Activated T-helper 17 cell treated with anti-CD3 and anti-CD28 coated beads, Interleukin-2, amount 50 U/mL, for 72 hours (primary cell): Measurements from ENCODE around the gene TAF7L. TPM values are rescaled to one million over a fixed set of nuclear protein-coding genes. Genes with fewer than 3 reads are reported as not detected.
"Not testable (repeated sequence)": the region's sequence is repeated elsewhere in the genome, so short reads cannot be mapped to it uniquely, and the experiment has no call there.

Experiments used
- ATAC-seq: fragments of 150-1000 bp; cut with Tn5 transposase; replicated peaks from 2 replicates; pipeline ENCODE4 v1.10.0; 2021; ENCODE audit warnings: mild to moderate bottlenecking, moderate library complexity
- H3K27ac Mint-ChIP-seq: one replicate; pipeline ENCODE4 v1.8.0; 2022; ENCODE audit warnings: mixed read lengths
- H3K27me3 Mint-ChIP-seq: one replicate; pipeline ENCODE4 v1.8.0; 2022; ENCODE audit warnings: mixed read lengths
- H3K36me3 Mint-ChIP-seq: one replicate; pipeline ENCODE4 v1.8.0; 2022; ENCODE audit warnings: low read depth, mild to moderate bottlenecking, mixed read lengths
- H3K4me1 Mint-ChIP-seq: one replicate; pipeline ENCODE4 v1.8.0; 2022; ENCODE audit warnings: mixed read lengths
- H3K4me3 Mint-ChIP-seq: one replicate; pipeline ENCODE4 v1.8.0; 2022; ENCODE audit warnings: mild to moderate bottlenecking, mixed read lengths
- H3K9me3 Mint-ChIP-seq: one replicate; pipeline ENCODE4 v1.8.0; 2022; ENCODE audit warnings: mixed read lengths
- total RNA-seq, 2 donors: library from RNA; stranded (reverse); gene quantifications; one replicate each; pipeline ENCODE4 v1.2.3, GENCODE V29; 2022

Gene TAF7L, protein sequence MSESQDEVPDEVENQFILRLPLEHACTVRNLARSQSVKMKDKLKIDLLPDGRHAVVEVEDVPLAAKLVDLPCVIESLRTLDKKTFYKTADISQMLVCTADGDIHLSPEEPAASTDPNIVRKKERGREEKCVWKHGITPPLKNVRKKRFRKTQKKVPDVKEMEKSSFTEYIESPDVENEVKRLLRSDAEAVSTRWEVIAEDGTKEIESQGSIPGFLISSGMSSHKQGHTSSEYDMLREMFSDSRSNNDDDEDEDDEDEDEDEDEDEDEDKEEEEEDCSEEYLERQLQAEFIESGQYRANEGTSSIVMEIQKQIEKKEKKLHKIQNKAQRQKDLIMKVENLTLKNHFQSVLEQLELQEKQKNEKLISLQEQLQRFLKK
- under 1 TPM in 1 of 2 donors, not detected in 1; 0.11 TPM for total RNA-seq

DNA sequence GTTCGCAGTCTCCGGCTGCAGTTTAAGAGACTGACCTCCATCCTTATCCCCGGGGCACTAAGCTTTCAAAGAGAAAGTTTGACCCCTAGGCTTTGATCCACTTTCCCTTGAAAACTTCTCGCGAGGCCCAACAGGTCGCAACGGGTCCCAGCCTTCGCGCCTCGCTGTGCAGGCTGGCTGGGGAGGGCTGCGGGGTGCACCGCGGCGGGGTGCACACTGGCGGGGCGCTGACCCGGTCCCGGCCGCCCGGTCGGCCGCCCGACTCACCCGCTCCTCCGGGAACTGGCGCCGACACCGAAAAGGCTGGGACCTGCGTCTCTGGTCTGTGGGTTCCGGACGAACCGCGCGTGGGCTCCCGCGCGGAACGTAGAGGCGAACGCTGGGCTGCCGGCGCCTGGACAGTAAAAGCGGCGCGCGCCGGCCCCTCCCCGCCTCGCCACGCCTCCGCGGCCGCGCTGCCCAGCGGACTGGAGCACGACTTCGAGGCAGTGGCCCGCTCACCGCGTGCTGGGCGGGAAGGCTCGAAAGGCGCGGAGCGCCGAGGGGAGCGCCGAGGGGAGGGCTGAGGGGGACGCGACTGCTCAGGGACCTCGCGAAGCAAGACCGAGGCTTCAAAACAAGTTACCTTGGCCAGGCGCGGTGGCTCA lies at the start of gene TAF7L:
TAF7L (minus strand) TSS at position 378 of the 647 bp plus-strand sequence. CDS start 3,791 bp downstream, outside the sequence.
- Mint-ChIP-seq H3K27ac (no peak within 1 kb of the TSS), H3K36me3 (no peaks in the 10 kb centered on the region), H3K9me3 (no peaks in the 10 kb centered on the region), H3K4me3 (no peak within 1 kb of the TSS), H3K27me3 (no peaks in the 10 kb centered on the region), H3K4me1 (no peaks in the 10 kb centered on the region)
- no peak for ATAC-seq

DNA sequence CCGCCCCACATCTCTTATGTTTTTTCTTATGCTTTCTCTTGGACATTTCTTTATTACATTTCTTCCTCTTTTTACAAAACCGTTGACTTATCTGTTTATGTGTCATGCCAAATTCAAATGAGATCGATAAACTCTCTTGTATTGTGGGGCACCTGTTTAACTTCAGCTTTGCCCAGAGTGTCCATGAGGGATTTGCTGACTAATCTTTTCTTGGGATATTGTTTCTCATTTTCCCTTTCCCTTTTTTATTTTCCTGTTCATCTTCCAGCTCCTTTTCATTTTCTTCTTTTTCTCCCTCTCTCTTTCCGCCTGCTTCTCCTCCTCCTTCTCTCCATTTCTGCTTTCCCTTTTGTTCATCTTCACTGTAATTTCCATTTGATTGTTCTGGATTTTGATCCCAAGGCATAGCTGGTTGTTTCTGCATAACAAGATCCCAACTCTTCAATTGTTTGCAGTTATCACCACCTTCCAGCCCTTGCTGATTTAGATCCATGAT lies 46.7 kb upstream of the TAF7L start:
- Mint-ChIP-seq H3K36me3 (peaks cover 9% of the 10 kb centered on the region), H3K27ac (no peak overlapping the region), H3K27me3 (no peaks in the 10 kb centered on the region), H3K9me3 (no peaks in the 10 kb centered on the region), H3K4me3 (no peak overlapping the region), H3K4me1 (no peaks in the 10 kb centered on the region)
- no peak for ATAC-seq

DNA sequence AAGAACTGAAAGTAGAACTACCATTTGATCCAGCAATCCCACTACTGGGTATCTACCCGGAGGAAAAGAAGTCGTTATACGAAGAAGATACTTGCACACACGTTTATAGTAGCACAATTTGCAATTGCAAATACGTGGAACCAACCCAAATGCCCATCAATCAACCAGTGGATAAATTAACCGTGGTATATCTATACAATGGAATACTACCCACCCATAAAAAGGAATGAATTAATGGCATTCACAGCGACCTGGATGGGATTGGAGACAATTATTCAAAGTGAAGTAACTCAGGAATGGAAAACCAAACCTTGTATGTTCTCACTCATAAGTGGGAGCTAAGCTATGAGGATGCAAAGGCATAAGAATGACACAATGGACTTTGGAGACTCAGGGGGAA lies 43.2 kb upstream of the TAF7L start:
- H3K36me3 Mint-ChIP-seq, ATAC-seq, H3K27ac Mint-ChIP-seq, H3K27me3 Mint-ChIP-seq, H3K9me3 Mint-ChIP-seq, H3K4me1 Mint-ChIP-seq, H3K4me3 Mint-ChIP-seq: not testable (repeated sequence)

DNA sequence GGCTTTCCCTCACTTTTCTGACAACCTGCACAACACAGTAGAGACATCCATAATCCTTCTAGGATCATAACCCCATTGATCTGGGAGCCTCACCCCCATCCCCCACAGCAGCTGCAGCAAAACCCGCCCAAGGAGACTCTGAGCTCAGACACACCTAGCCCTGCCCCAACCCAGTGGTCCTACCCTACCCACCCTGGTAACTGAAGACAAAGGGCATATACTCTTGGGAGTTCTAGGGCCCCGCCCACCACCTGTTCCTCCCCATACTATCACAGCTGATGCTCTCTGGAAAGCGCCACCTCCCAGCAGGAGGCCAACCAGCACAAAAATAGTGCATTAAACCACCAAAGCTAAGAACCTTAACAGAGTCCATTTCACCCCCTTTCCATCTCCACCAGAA lies 35.5 kb upstream of the TAF7L start:
- ATAC-seq, H3K9me3 Mint-ChIP-seq, H3K36me3 Mint-ChIP-seq, H3K4me3 Mint-ChIP-seq, H3K27me3 Mint-ChIP-seq, H3K4me1 Mint-ChIP-seq, H3K27ac Mint-ChIP-seq: not testable (repeated sequence)

DNA sequence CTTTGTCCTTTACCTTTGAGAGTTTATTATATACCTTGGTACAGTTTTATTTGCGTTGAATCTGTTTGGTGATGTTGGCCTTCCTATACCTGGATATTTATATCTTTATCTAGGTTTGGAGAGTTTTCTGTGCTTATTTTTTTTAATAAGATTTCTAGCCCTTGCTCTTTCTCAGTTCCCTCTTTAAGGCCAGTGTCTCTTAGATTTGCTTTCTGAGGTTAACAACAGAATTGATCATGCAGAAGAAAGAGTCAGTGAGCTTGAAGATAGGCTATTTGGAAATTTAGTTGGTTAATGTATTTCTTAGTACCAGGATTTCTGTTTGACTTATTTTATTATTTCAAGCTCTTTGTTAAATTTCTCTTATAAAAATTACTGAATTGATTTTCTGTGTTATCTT lies 12.7 kb upstream of the TAF7L start:
- Mint-ChIP-seq H3K9me3 (no peaks in the 10 kb centered on the region), H3K27me3 (no peaks in the 10 kb centered on the region), H3K27ac (no peak overlapping the region), H3K36me3 (no peaks in the 10 kb centered on the region), H3K4me1 (no peaks in the 10 kb centered on the region), H3K4me3 (no peak overlapping the region)
- ATAC-seq: no peak

DNA sequence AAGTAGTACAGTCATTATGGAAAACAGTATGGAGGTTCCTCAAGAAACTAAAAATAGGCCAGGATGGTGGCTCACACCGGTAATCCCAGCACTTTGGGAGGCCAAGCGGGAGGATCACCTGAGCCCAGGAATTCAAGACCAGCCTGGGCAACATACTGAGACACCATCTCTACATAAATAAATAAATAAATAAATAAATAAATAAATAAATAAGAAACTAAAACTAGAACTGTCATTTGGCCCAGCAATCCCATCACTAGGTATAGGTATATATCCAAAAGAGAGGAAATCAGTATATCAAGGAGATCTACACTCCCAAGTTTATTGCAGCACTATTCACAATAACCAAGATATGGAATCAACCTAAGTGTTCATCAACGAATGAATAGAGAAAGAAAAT lies 4.5 kb upstream of the TAF7L start:
- not testable (repeated sequence) for H3K4me1 Mint-ChIP-seq, H3K27ac Mint-ChIP-seq, H3K9me3 Mint-ChIP-seq, ATAC-seq, H3K4me3 Mint-ChIP-seq, H3K36me3 Mint-ChIP-seq, H3K27me3 Mint-ChIP-seq

DNA sequence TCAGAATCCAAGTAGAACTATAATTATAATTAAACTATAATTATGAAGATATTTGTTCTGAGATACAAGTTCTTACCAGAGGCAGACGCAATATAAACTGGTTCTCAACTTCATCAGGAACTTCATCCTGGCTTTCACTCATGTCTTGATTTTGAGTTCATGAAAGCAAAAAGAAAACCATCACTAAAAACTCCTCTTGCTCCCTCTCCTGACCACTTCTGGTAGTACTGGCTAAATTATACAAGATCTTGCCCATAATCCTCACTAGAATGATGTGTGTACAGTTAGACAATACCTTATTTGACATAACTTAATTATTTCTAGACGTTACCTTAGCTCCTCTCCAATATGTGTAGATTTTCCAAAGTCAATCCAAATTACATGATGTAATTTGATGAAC lies 3.7 kb downstream of the TAF7L start:
- ATAC-seq: peak; percentile 37
- no peaks in the 10 kb centered on the region for H3K9me3 Mint-ChIP-seq
- H3K4me3 Mint-ChIP-seq: no peak overlapping the region
- no peaks in the 10 kb centered on the region for H3K27me3 Mint-ChIP-seq
- no peaks in the 10 kb centered on the region for H3K36me3 Mint-ChIP-seq
- no peak overlapping the region for H3K27ac Mint-ChIP-seq
- no peaks in the 10 kb centered on the region for H3K4me1 Mint-ChIP-seq

DNA sequence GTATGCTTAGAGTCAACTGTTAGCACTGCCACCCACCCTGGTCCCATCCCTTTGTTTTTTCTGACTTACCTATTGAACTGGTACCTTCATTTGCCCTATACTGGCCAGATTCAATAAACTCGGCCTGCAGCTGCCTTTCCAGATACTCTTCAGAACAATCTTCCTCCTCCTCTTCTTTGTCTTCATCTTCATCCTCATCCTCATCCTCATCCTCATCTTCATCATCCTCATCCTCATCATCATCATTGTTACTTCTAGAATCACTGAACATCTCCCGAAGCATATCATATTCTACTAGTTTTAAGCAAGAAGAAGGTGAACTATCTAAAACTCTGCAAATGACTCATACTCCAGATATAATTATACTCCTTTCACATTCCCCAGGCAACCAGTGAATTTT lies 14.9 kb downstream of the TAF7L start:
- Mint-ChIP-seq H3K27me3 (no peaks in the 10 kb centered on the region), H3K27ac (peak overlapping the region; percentile 3), H3K4me1 (no peaks in the 10 kb centered on the region), H3K9me3 (no peaks in the 10 kb centered on the region), H3K36me3 (no peaks in the 10 kb centered on the region), H3K4me3 (no peak overlapping the region)
- no peak for ATAC-seq

DNA sequence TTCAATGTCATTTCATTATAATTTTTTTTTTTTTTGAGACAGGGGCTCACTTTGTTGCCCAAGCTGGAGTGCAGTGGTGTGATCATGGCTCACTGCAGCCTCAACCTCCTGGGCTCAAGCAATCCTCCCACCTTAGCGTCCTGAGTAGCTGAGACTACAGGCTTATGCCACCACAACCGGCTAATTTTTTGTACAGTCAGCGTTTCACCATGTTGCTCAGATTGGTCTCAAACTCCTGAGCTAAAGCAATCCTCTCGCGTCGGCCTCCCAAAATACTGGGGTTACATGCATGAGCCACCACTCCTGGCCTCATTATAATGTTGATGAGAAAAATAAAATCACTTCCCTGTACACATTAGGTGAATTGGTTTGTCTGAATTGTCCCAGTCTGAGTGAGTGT lies 16.9 kb downstream of the TAF7L start:
- no peaks in the 10 kb centered on the region for H3K27me3 Mint-ChIP-seq
- ATAC-seq: no peak
- no peaks in the 10 kb centered on the region for H3K9me3 Mint-ChIP-seq
- H3K27ac Mint-ChIP-seq: no peak overlapping the region
- H3K4me3 Mint-ChIP-seq: no peak overlapping the region
- H3K4me1 Mint-ChIP-seq: no peaks in the 10 kb centered on the region
- H3K36me3 Mint-ChIP-seq: no peaks in the 10 kb centered on the region

DNA sequence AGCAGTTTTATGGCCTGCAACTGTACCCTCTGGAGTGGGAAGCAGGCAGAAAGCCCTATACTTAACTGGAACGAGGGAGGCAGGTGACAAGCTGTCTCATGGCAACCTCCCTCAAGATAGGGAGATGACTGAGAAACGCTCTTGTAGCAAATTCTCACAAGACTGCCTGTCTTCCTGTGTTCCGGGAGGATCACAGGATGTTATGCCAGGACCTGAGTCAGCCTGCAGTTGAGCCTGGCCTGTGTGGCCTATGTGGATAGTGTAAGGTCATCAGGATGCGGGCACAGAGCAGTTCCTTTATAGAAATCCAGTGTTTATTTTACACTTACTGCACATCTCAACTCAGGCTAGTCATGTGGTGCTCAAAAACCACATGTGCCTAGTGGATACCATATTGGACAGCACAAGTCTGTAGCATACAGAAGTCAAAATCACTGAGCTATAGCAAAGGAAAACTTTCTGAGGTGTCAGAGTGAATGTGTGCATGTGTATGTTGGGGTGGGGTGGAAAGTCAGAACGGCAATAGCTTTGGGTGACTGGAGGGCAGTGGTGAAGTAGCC lies 25.2 kb downstream of the TAF7L start:
- Mint-ChIP-seq H3K4me1 (no peaks in the 10 kb centered on the region), H3K36me3 (no peaks in the 10 kb centered on the region), H3K27me3 (no peaks in the 10 kb centered on the region), H3K4me3 (no peak overlapping the region), H3K27ac (no peak overlapping the region), H3K9me3 (no peaks in the 10 kb centered on the region)
- ATAC-seq: no peak

DNA sequence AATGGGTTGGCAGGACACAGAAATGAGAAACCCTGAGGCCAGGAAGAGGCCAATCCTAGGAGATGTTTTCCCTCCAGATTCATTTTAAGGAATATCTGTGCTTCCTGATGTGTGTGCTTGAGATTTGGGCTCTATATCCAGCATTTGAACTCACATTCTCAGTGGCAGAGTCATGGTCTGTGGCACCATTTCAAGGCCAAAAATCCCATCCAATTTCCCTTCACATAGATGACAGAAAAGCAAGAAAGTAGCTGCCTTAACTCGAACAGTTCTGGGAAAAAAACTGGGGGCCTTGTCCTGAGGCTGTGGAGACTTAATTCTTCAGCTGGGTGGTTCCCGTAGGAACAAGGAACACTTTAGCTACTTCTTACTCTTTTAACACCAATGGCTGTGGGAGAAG lies 27.4 kb downstream of the TAF7L start:
- no peaks in the 10 kb centered on the region for H3K36me3 Mint-ChIP-seq
- no peak for ATAC-seq
- no peak overlapping the region for H3K27ac Mint-ChIP-seq
- no peak overlapping the region for H3K4me3 Mint-ChIP-seq
- no peaks in the 10 kb centered on the region for H3K9me3 Mint-ChIP-seq
- H3K4me1 Mint-ChIP-seq: no peaks in the 10 kb centered on the region
- no peaks in the 10 kb centered on the region for H3K27me3 Mint-ChIP-seq

DNA sequence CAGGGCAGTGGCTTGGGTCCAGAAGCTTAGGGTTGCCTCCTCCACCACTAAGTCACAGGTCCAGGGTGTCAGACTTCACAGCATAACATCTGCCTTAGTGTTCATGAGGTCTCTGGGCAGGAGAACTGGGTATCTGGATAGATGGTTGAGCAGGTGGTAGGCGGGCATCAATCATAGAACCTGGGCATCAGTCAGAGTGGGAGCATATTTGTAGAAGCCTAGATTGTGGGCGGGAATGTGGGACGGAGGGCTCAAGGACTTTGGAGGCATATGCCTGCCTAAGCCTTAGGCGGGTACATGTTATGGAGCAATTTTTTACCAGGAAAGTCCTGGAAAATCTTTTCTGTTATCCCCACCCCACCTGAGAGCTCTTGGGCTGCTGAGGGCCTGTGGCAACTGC lies 28.5 kb downstream of the TAF7L start:
- H3K36me3 Mint-ChIP-seq: no peaks in the 10 kb centered on the region
- no peaks in the 10 kb centered on the region for H3K9me3 Mint-ChIP-seq
- no peaks in the 10 kb centered on the region for H3K4me1 Mint-ChIP-seq
- ATAC-seq: no peak
- H3K27me3 Mint-ChIP-seq: no peaks in the 10 kb centered on the region
- no peak overlapping the region for H3K4me3 Mint-ChIP-seq
- no peak overlapping the region for H3K27ac Mint-ChIP-seq

DNA sequence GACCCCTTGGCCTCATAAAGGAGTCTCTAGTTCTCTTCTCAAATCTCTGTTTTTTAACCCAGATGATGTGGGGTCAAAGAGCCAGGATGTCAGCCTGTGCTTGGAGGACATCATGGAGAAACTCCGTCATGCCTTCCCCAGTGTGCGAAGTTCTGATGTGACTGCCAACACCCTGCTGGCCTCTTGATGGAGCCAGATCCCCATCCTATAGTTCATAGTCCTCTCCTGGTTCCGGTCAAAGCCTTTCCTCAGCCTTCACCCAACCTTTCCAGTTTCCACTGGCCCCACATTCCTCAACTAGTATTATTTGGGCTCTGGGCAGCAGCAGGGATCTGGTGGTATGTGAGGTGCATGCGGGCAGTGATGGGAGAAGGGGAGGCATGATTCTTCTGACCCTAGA lies 30.7 kb downstream of the TAF7L start:
- H3K36me3 Mint-ChIP-seq: no peaks in the 10 kb centered on the region
- H3K27ac Mint-ChIP-seq: no peak overlapping the region
- ATAC-seq: no peak
- no peaks in the 10 kb centered on the region for H3K27me3 Mint-ChIP-seq
- no peaks in the 10 kb centered on the region for H3K9me3 Mint-ChIP-seq
- no peak overlapping the region for H3K4me3 Mint-ChIP-seq
- H3K4me1 Mint-ChIP-seq: no peaks in the 10 kb centered on the region

DNA sequence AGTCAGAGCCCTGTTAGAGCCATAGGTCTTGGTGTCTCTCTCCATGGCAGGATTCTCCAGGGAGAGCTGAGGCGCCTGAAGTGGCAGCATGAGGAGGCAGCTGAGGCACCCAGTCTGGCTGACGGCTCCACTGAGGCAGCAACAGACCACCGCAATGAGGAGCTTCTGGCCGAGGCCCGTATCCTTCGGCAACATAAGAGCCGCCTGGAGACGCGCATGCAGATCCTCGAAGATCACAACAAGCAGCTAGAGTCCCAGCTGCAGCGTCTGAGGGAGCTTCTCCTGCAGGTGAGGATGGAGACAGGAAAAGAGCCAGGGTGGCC lies 32.9 kb downstream of the TAF7L start:
- Mint-ChIP-seq H3K36me3 (no peaks in the 10 kb centered on the region), H3K9me3 (no peaks in the 10 kb centered on the region), H3K27me3 (no peaks in the 10 kb centered on the region), H3K4me1 (no peaks in the 10 kb centered on the region), H3K27ac (no peak overlapping the region), H3K4me3 (no peak overlapping the region)
- ATAC-seq: no peak
